Measurements from ENCODE around the gene FBXO41.
A peak's percentile ranks its signal among the peaks of the same experiment; 100 is the strongest.

FBXO41 gene

DNA sequence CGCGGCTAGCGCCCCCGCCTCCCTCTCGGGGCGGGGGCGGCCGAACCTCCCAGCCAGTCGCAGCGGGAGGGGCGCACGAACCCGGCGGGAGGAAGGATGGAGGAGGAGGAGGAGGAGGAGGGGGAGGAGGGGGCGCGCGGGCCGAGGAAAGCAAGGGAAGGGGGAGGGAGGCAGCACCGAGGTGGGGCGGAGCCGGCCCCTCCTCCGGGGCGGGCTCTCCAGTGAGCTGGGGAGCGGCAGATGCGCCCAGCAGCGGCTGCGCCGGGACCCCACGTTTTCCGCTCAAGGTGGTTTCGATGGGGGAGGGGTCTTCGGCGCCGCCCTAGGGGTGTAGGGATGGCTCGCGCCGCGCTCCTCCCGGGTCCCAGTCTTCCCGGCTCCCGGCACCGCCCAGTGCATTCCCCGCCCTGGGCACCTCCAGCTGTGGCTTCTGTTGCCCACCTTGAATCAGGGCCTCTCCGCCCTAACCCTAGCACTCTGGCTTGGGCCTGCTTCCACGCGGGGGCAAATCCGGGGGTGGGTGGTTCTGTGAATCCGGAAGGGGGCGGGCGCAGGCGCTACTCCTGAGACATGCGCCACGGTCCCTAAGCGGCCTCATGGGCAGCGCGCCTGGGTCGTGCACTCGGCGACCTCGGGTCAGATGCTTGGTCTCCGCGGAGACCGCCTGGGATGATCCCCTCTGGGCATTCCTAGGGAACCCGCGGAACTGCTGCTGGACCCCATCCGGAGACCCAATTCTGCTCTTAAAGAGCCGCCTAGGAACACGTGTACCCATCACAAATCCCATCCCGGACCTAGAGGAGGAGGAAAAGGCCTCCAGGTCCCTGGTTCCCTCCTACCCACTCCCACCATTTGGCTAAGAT lies at the start of gene FBXO41:
TSS of gene FBXO41 (minus strand) at position 183 of the 863 bp plus-strand sequence. CDS start 14,848 bp downstream, outside the sequence.
- peak within 1 kb of the TSS; percentile 90 for H3K27ac ChIP-seq
- TF ChIP-seq, protein P1, sequence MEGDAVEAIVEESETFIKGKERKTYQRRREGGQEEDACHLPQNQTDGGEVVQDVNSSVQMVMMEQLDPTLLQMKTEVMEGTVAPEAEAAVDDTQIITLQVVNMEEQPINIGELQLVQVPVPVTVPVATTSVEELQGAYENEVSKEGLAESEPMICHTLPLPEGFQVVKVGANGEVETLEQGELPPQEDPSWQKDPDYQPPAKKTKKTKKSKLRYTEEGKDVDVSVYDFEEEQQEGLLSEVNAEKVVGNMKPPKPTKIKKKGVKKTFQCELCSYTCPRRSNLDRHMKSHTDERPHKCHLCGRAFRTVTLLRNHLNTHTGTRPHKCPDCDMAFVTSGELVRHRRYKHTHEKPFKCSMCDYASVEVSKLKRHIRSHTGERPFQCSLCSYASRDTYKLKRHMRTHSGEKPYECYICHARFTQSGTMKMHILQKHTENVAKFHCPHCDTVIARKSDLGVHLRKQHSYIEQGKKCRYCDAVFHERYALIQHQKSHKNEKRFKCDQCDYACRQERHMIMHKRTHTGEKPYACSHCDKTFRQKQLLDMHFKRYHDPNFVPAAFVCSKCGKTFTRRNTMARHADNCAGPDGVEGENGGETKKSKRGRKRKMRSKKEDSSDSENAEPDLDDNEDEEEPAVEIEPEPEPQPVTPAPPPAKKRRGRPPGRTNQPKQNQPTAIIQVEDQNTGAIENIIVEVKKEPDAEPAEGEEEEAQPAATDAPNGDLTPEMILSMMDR (conservative IDR thresholded peaks at IDR 0.05) = no peak; the same call in 1 of the 2 replicates

- TF ChIP-seq, protein P1 (conservative IDR thresholded peaks at IDR 0.05) = no peak
- H3K27ac ChIP-seq = no peak overlapping the region
These were observed 49.8 kb upstream of the FBXO41 start for GRCh38 chr2:73334045-73334444.

- H3K27ac ChIP-seq = no peak overlapping the region
- TF ChIP-seq, protein P1 (conservative IDR thresholded peaks at IDR 0.05) = no peak
These were observed 49.3 kb upstream of the FBXO41 start for GRCh38 chr2:73333564-73333963.

- TF ChIP-seq, protein P1 (conservative IDR thresholded peaks at IDR 0.05) = no peak
These were observed 39.9 kb upstream of the FBXO41 start for GRCh38 chr2:73324126-73324725.

DNA sequence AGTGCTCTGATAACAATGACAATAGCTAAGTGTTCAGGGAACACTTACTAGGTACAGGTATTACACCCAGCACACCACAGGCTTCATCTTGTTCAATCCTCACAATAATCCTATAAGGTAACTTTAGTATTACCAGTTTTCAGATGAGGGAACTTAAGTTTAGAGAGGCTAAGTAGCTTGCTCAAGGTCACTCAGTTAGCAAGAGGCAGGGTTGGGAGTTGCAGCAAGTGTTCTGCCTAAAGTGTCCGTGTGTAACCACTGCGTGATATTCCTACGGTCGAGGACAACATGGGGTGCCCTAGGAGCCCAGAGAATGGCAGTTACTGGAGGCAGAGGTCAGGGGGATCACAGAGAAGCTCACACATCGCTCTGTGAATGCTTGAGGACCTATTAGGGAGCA lies 39.3 kb upstream of the FBXO41 start:
- TF ChIP-seq, protein P1 (conservative IDR thresholded peaks at IDR 0.05) = no peak
- H3K27ac ChIP-seq = no peak overlapping the region

More at GRCh38 chr2:73324126-73324725, 39.9 kb upstream of the FBXO41 start:
- H3K27ac ChIP-seq = peak overlapping the region; percentile 44

GRCh38 chr2:73314441-73314840 lies 30.2 kb upstream of the FBXO41 start:
- TF ChIP-seq, protein P1 (conservative IDR thresholded peaks at IDR 0.05) = no peak

GRCh38 chr2:73307720-73308119 lies 23.4 kb upstream of the FBXO41 start:
- no peak overlapping the region for H3K27ac ChIP-seq
- TF ChIP-seq, protein P1 (conservative IDR thresholded peaks at IDR 0.05) = no peak

More at GRCh38 chr2:73314441-73314840, 30.2 kb upstream of the FBXO41 start:
- no peak overlapping the region for H3K27ac ChIP-seq

Measured in VCaP (cell line).